Stimulated activated CD4-positive, alpha-beta T cell treated with anti-CD3 and anti-CD28 coated beads, TNF-alpha, amount 100 ng/mL, for 1 hour (primary cell): ENCODE data around the gene IGFBP5.

Experiments
- DNase-seq, 3 donors: peaks; one replicate each; pipeline ENCODE4 v3.0.0-alpha.2; 2020; ENCODE audit warnings: low read depth in 3 of 3, low spot score in 1 of 3

Gene IGFBP5

DNA sequence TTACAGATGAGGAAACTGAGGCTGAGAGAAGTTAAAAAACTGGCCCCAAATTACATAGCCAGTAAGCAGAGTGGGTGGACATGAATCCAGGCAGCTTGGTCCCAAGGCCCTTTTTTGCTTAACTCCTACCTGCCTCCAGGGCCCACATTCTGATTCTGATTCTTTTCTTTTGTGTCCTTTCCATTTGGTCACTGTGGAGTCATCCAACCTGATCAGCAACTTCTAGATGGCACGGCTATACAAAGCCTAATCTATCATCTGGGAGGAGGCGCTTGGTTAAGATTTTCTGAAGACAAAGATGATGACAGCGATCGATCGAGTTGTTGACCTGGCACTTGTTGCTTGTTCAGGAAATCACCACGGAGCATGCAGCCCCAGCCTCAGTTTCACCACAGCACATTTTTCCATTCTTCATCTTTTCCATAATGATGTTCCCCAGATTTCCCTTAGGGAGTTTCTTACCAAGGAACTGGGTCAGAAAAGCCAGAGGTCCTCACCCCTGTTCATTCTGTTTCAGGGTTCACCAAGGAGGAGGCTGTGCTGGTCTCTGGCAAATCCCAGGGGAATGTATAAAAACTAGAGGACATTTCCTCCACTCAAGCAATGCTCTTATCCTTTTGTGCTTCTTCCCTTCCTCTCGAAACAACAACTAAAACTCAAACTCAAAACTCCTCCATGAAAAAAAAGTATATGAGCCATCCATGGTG lies 69.0 kb downstream of the IGFBP5 start:
- DNase-seq: no peak

DNA sequence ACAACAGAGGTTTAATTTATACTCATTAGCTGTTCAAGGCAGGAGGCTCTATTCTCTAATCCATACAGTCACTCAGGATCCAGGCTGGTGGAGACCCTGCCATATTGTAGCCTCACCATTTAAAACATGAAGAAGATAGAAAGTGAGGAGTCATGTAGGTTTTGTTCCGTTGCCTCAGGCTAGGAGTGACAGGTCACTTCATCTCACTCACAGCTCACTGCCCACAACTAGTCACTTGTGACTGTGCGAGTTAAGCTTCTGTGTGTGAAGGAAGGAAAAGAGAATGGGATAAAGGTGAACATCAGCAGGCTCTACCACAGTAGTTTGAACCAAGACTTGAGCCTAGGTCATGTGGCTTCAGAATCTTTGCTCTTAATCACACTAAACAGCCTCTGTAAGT lies 71.1 kb downstream of the IGFBP5 start:
- no peak for DNase-seq

DNA sequence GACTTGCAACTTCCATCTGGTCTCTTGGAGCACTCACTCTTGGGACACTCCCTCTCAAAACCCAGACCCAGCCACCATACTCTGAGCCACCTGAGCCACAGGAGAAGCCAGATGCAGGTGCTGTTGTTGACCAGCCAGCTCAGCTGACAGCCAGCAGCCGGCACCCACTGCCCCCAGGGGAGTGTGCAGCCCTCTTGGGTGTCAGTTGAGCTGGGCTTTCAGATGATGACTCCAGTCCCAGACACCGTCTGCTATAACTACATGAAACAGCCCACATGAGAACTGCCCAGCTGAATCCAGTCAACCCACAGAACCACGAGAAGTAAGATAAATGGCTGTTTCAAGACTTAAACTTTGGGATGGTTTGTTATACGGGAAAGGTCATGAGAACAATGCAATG lies 72.8 kb downstream of the IGFBP5 start:
- no peak for DNase-seq
